Gastrocnemius medialis (tissue), 4 donors: ENCODE results near the gene KTN1.

Experiments used
- CTCF ChIP-seq, 5 experiments: fragments of 450-650 bp in 3 of 5; fragments of 200-600 bp in 2 of 5; sonication (generic) in 2 of 5; IDR thresholded peaks in 4 of 5; conservative IDR thresholded peaks in 1 of 5; 1 replicate in 4 of 5; 2 replicates in 1 of 5; pipeline ENCODE4 v1.5.1; 2016 to 2019; ENCODE audit warnings: antibody characterized with exemption in 5 of 5, mild to moderate bottlenecking in 3 of 5, moderate library complexity in 3 of 5
- POLR2A ChIP-seq, 2 donors: fragments of 450-650 bp; IDR thresholded peaks; one replicate each; pipeline ENCODE4 v1.6.1; 2017; ENCODE audit warnings: antibody characterized with exemption in 2 of 2, mild to moderate bottlenecking in 2 of 2, moderate library complexity in 2 of 2

GRCh38 chr14:55620981-55621380 lies 41.0 kb downstream of the KTN1 start:
- TF ChIP-seq POLR2A (IDR thresholded peaks at IDR 0.05) (no peak), CTCF (IDR thresholded peaks at IDR 0.05 in 4 of 5, conservative IDR thresholded peaks at IDR 0.05 in 1 of 5) (no peak)
